Skin of body (tissue), 3 donors: ENCODE results near the gene ADRA1B. TPM values are rescaled to one million over a fixed set of nuclear protein-coding genes. Genes with fewer than 3 reads are reported as not detected.
"Not testable (repeated sequence)": the region's sequence is repeated elsewhere in the genome, so short reads cannot be mapped to it uniquely, and the experiment has no call there.

Experiments
- DNase-seq: peaks from one replicate; lab custom pipeline; 2025; lab: John Stamatoyannopoulos, UW
- small RNA-seq: library from RNA; depleted of rRNA; stranded (forward); fragments of <200 nt; gene quantifications from one replicate; pipeline ENCODE3, GENCODE V24; 2014; ENCODE audit warnings: low replicate concordance
- total RNA-seq: library from RNA; depleted of rRNA; stranded (reverse); fragments of >200 nt; gene quantifications from one replicate; pipeline ENCODE4 v1.2.3, GENCODE V29; 2014

ADRA1B gene
- total RNA-seq, 1 donor from 2014 or later, result 0.79 TPM

DNA sequence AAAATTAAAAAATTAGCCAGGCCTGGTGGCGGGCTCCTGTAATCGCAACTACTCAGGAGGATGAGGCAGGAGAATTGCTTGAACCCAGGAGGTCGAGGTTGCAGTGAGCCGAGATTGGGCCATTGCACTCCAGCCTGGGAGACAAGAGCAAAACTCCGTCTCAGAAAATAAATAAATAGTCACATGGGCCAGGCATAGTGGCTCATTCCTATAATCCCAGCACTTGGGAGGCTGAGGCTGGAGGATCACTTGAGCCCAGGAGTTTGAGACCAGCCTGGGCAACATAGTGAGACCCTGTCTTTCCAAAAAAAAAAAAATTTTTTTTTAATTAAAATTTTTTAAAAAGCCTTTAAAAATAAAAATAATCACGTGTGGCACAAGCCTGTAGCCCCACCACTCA lies 97.9 kb downstream of the ADRA1B start:
- not testable (repeated sequence) for DNase-seq

DNA sequence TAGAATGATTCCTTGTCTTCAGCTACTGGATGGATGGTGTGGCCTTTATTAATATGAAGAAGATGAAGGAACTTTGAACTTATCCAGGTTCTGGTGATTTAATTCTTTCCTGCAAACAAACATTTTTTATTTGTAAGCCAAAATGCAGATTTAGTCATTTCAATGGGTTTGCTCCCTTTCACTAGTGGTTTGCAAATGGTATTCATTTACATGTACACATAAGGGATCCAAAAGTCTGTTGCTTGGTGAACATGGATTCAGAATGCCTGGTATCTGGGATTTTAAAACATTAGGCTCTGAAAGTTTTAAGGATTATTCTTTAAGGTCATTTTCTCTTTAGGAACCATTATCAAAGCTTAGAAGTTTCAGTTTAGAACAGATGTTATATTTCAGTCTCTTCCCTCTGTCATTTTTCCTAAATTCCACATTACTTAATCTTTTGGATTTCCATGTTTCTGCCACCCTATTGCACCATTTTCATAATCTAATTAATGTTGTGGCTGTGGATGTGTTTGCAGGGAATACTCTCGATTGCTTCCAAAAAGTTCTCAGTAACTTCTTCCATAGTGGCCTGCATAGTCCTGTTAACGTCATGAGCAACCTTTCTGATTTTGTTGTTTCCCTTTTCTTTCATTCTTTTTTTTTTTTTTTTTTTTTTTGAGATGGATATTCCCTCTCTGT lies 102.8 kb downstream of the ADRA1B start:
- no peak for DNase-seq

DNA sequence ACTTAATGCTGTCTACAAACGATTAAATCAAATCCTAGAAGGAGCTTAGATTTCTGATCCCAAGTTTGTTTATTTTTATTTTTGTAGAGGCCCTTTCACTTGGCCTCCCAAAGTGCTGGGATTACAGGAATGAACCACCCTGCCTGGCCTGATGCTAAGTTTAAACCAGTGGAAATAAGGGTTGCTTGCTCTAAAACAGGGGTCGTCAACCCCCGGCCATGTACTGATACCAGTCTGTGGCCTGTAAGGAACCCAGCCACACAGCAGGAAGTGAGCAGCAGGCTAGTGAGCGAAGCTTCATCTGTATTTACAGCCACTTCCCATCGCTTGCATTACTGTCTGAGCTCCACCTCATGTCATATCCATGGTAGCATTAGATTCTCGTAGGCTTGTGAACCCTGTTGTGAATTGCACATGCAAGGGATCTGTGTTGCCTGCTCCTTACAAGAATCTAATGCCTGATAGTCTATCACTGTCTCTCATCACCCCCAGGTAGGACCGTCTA lies 104.0 kb downstream of the ADRA1B start:
- DNase-seq, result no peak

GRCh38 chr5:160020964-160021363 lies 104.7 kb downstream of the ADRA1B start:
- no peak for DNase-seq

DNA sequence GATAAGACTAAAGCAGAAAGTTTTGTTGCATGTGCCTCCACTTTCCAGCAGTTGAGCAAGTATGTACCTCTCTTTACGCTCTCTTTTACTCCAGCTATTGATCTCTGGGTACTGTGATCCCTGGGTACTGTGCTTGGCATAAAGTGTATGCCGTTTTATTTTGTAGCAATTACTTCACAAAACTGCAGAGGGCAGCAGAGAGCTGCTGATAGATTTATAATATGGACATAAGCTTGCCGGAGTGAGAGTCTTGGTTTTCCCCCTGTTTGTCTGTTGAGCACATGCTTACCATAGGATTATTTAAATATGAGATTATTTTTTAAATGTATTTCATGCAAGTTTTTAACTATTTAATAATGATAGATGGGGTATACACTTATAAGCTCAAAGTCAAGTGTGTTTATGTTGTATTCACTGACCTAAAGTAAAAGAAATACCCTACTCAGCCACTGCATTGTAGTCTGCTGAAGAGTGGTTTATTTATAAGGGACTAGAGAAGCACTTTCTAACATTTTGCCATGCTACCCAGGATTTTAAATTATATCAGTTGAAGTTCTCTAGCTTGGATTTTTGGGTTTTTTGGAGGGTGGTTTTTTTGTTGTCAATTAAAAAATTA lies 105.7 kb downstream of the ADRA1B start:
- peak; percentile 68 for DNase-seq

Small RNAs within 50 kb of the gene (small RNA-seq; reads per million reads assigned to genes)
- gene RF00019, result not detected

Other genes with a start within 250 kb of the ADRA1B start
- gene TTC1, start 92.7 kb downstream of the ADRA1B start, total RNA-seq, result 33.3 TPM
- gene PWWP2A, start 203.0 kb downstream of the ADRA1B start, total RNA-seq, result 21.7 TPM